WTC11 (cell line): ENCODE results near the gene VILL.

ENCODE experiments used
- ATF2 ChIP-seq: sonication (generic); formaldehyde crosslinking; IDR thresholded peaks from 2 replicates; pipeline ENCODE4 v1.8.1; 2022; ENCODE audit warnings: low read depth, missing genetic modification reagents, borderline replicate concordance
- CTCF ChIP-seq: fragments of 200-600 bp; IDR thresholded peaks from 2 replicates; pipeline ENCODE4 v1.8.0; 2022; ENCODE audit warnings: antibody characterized with exemption
- ELF4 ChIP-seq: sonication (generic); formaldehyde crosslinking; IDR thresholded peaks from 2 replicates; pipeline ENCODE4 v1.8.1; 2022; ENCODE audit warnings: low read depth, mild to moderate bottlenecking, moderate library complexity, missing genetic modification reagents
- ESRRA ChIP-seq: sonication (generic); formaldehyde crosslinking; IDR thresholded peaks from 2 replicates; pipeline ENCODE4 v1.8.1; 2022; ENCODE audit warnings: mild to moderate bottlenecking, missing genetic modification reagents, borderline replicate concordance
- ETV6 ChIP-seq: sonication (generic); formaldehyde crosslinking; IDR thresholded peaks from 2 replicates; pipeline ENCODE4 v1.8.1; 2022; ENCODE audit warnings: mild to moderate bottlenecking, missing genetic modification reagents
- FOXJ3 ChIP-seq: sonication (generic); formaldehyde crosslinking; IDR thresholded peaks from 2 replicates; pipeline ENCODE4 v1.9.0; 2021; ENCODE audit warnings: missing genetic modification reagents, mild to moderate bottlenecking, borderline replicate concordance
- GRHL2 ChIP-seq: fragments of 250-450 bp; sonication (Bioruptor Pico); IDR thresholded peaks from 2 replicates; pipeline ENCODE4 v1.8.0; 2022; ENCODE audit warnings: mild to moderate bottlenecking, moderate library complexity; ENCODE audit not compliant: insufficient replicate concordance, severe bottlenecking
- JUN ChIP-seq: sonication (generic); formaldehyde crosslinking; IDR thresholded peaks from 2 replicates; pipeline ENCODE4 v1.8.0; 2023; ENCODE audit warnings: mild to moderate bottlenecking, missing genetic modification reagents
- NR1H2 ChIP-seq: sonication (generic); formaldehyde crosslinking; IDR thresholded peaks from 2 replicates; pipeline ENCODE4 v1.9.0; 2021; ENCODE audit warnings: mild to moderate bottlenecking, moderate library complexity, missing genetic modification reagents
- SP1 ChIP-seq: sonication (generic); formaldehyde crosslinking; conservative IDR thresholded peaks from 2 replicates; pipeline ENCODE4 v1.8.1; 2022; ENCODE audit warnings: missing genetic modification reagents
- TP53 ChIP-seq: sonication (generic); formaldehyde crosslinking; IDR thresholded peaks from 2 replicates; pipeline ENCODE4 v1.8.1; 2023; ENCODE audit warnings: mild to moderate bottlenecking, missing genetic modification reagents
- ZBTB43 ChIP-seq: sonication (generic); formaldehyde crosslinking; IDR thresholded peaks from 2 replicates; pipeline ENCODE4 v1.8.1; 2023; ENCODE audit warnings: mild to moderate bottlenecking, missing genetic modification reagents
- ZNF317 ChIP-seq: sonication (generic); formaldehyde crosslinking; IDR thresholded peaks from 2 replicates; pipeline ENCODE4 v1.8.1; 2023; ENCODE audit warnings: low read depth, mild to moderate bottlenecking, moderate library complexity, missing genetic modification reagents, borderline replicate concordance

GRCh38 chr3:37995652-37996641, 5.4 kb downstream of the VILL start:
- TF ChIP-seq CTCF, result no peak
- TF ChIP-seq NR1H2 (CRISPR knock-in tag), result no peak
- no peak for TF ChIP-seq ELF4 (CRISPR knock-in tag)
- TF ChIP-seq ZNF317 (CRISPR knock-in tag), result no peak
- TF ChIP-seq ESRRA, result no peak
- no peak for TF ChIP-seq FOXJ3 (CRISPR knock-in tag)
- no peak for TF ChIP-seq ATF2 (CRISPR knock-in tag)
- TF ChIP-seq ZBTB43 (CRISPR knock-in tag), result no peak
- no peak for TF ChIP-seq SP1 (CRISPR knock-in tag)
- TF ChIP-seq ETV6 (CRISPR knock-in tag), result no peak
- TF ChIP-seq TP53 (CRISPR knock-in tag), result no peak
- no peak for TF ChIP-seq GRHL2 (CRISPR knock-in tag)
- no peak for TF ChIP-seq JUN (CRISPR knock-in tag)
